ENCODE measurements around the gene COX8A.
"Not testable (repeated sequence)": the region's sequence is repeated elsewhere in the genome, so short reads cannot be mapped to it uniquely, and the experiment has no call there.

COX8A gene, protein sequence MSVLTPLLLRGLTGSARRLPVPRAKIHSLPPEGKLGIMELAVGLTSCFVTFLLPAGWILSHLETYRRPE

DNA sequence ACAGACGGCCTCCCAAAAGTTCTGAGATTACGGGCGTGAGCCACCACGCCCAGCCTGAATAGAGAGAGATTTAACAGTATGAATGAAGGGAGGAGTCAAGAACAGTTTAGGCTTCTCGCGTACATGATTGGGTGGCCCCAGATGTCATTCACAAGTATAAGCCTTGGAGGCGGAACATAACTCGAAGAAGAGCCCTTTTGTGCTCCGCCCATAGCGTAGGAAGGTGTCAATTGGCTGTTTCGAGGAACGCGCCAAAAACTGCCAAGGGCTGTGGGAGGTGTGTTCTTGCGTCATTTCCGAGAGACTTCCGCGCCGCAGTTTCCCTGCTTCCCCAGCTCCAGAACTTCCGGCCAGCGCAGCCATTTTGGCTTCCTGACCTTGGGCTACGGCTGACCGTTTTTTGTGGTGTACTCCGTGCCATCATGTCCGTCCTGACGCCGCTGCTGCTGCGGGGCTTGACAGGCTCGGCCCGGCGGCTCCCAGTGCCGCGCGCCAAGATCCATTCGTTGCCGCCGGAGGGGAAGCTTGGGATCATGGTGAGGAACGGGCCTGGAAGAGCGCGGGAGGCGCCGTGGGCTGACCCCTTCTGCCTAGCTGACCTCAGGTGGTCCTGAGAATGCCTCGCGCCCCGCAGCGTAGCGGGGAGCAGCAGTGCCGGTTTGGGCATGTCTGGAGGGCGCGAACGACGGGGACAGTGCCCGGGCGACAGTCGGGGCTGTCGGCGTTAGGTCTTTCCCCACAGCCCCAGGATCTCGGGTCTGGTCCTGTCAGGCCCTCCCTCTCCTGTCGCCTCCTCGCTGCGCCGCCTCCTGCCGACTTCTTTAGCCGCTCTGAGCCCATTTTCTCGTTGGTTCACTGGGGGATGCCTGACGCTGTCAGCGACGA is at the start of gene COX8A:
TSS of gene COX8A (plus strand) at position 362 of the 885 bp plus-strand sequence. CDS start at position 423, 61 bp downstream.
- peak; percentile 98 for FAIRE-seq

DNA sequence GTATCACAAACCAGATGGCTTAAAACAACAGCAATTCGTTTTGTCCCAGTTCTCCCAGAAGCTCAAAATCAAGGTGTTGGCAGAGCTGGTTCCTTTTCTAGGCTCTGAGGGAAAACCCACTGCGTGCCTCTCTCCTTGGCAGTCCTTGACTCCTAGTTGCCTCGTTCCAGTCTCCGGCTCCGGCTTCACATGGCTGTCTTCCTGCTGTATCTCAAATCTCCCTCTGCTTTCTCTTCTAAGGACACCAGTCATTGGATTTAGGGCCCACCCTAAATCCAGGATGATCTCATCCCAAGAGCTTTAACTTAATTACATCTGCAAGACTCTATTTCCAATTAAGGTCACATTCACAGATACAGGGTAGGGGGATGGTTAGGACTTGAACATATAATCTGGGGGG is 44.8 kb upstream of the COX8A start:
- FAIRE-seq = no peak

- no peak for FAIRE-seq
Measured at GRCh38 chr11:63931045-63931444, 43.4 kb upstream of the COX8A start.

DNA sequence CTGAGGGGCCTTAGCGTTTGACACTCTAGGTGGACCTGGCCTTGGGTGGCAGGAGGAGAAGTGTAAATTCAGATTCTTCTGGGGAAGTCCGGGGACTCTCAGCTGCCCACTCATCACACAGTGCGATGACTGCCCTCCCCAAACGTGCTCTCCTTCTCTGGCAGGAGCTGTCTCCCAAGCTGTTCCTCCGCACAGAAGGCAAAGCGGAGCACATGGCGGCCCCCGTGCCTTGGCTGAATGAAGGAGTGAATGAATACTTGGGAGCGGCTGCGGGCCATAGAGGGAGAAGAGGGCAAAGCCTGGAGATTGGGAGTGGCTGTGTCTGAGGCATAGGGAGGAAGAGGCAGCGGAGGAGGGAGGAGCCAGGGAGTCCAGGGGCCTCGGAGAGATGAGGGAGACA is 42.5 kb upstream of the COX8A start:
- FAIRE-seq = no peak

- no peak for FAIRE-seq
Measured at GRCh38 chr11:63933459-63933858, 41.0 kb upstream of the COX8A start.

DNA sequence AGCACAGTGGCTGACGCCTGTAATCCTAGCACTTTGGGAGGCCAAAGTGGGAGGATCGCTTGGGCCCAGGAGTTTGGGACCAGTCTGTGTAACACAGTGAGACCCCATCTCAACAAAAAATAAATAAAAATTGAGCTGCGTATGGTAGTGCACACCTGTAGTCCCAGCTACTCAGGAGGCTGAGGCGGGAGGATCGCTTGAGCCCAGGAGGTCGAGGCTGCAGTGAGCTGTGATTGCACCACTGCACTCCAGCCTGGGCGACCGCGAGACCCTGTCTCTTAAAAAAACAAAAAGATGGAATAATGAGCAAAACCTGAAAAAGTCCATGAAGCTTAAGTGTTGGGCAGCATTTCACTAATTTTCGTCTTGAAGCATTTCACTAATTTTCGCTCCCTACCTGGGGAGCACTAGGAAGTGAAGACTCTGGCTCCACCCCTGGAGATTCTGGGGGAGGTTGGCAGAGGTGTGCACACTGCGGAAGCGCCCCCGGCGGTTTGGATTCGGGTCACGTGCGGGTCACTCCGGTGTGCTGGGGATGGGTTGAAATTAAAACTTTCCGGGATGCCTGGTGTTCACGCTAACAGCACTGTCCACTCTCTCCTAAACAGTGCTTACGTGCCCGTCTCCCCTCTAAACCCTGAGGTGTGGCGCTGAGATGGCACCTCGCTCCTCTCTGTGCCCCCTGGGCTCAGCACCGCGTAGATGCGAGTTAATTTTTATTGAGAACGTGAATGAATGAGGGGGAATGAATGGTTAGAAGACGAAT is 36.5 kb upstream of the COX8A start:
- FAIRE-seq = no peak

DNA sequence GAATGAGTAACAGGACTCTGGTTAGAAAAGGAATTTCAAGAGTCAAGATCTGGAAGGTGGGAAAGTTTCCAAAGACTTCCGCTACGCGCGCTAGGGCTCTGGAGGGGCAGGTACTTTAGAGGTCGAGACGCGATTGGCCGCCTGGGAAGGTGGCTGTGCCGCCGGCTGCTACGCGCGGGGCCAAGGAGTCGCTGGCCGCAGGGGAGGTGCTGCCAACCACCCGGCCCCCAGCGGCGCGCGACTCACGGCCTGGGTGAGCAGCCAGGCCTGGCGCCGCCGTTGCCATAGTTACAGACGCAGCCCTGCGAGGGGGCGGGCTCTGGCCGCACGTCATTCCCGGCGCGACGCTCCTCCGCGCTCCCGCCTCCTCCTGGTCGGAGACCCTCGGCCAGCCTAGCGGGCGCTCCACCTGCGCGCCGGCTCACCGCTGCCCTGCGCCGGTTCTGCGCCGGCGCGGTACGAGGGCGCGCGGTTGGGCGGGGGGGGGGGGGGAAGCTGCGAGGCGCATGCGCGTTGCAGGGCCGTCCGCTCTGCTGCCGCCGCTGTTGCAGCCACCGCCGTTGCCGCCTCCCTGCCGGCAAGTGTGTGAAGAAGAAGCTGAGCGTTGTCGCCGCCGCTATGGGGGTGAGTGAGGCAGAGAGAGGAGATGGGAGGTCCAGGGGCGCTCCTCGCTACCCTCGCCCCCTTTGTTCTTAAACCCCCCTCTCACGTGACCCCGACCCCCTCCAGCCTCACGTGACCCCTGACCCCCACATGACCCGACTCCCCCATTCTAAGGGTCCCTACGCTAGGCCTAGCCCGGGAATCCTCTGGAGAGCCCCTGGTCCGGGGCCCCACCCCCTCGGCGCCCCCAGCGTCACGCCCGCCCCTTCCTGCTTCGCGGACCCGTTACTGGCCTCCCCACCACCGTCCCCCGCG is 35.7 kb upstream of the COX8A start, which contains the start of gene NAA40:
TSS of gene NAA40 (plus strand) at position 524 of the 918 bp plus-strand sequence. CDS start at position 619, 95 bp downstream.
- peak; percentile 54 for FAIRE-seq

DNA sequence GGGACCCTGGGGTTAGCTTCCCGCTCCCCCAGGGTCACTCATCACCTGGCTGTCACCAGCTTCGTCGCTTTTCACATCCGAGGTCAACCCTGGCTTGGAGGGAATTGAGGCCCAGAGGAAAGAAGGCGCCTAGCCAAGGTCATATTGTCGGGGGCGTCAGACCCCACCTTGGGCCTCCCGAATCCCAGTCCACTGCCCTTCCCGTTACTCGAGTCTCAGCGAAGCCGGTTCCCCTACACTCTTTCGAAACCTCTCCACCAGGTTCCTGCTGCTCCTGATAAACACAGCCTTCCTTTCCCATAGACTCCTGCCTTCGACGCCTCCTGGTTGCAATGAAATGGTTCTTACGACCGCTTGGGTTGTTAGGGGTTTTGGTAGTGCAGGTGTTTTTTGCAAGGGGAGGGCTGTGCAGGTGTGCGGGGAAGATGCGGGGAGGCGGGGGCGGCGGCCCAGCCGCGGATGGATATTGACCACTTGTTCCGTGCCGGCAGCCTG is 35.0 kb upstream of the COX8A start:
- no peak for FAIRE-seq

GRCh38 chr11:63940786-63941185 is 33.6 kb upstream of the COX8A start:
- FAIRE-seq = no peak

GRCh38 chr11:63941901-63942300 is 32.5 kb upstream of the COX8A start:
- no peak for FAIRE-seq

- FAIRE-seq = no peak
Measured at GRCh38 chr11:63942803-63943202, 31.6 kb upstream of the COX8A start.

DNA sequence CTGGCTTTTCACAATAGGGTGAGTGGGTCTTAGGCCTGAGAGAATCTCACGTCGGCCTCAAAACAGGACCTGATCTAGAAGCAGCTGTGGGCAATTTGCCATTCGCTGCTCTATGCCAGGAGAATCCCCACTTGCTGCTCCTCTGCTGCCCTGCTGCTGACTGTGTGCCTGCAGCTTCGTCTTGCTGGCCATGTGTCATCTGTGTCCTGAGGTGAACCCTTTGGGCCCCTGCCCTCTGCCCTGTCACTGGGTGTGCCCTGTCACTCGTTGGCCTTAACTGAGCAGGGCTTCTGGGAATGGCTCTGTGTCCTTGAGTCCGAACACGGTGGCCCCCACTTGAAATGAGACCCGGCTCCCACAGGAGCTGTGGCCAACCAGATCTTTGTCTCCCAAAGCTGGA is 29.4 kb upstream of the COX8A start:
- no peak for FAIRE-seq

- no peak for FAIRE-seq
Measured at GRCh38 chr11:63945477-63946163, 28.8 kb upstream of the COX8A start.

DNA sequence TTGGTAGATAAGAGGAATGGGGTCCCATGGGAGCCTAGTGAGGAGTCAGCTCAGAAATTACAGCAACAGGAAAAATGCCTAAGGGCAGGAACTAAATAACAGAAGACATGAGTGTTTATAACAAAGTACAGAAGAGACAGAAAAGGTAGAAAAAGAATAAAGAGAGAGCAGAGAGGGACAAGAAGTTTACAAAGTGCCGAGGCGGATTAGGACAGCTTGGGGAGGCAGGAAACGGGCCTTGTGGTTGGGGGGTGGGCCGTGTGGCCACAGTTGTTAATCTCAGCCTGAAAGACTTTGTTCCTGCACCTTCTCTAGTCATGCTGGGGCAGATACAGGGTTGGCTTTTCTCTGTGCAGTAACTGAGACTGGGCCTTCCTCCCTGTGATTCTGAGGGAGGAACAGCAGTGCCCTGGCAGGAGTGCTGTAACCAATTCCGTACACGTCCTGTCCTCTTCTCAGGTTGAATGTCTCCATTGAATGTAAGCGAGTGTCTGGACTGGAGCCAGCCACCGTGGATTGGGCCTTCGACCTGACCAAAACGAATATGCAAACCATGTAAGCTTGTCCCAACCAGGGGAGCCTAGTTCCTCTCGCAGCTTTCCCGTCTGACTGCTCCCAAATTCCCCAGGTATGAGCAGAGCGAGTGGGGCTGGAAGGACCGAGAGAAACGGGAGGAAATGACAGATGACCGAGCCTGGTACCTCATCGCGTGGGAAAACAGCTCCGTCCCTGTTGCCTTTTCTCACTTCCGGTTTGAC is 22.5 kb upstream of the COX8A start:
- FAIRE-seq = no peak

DNA sequence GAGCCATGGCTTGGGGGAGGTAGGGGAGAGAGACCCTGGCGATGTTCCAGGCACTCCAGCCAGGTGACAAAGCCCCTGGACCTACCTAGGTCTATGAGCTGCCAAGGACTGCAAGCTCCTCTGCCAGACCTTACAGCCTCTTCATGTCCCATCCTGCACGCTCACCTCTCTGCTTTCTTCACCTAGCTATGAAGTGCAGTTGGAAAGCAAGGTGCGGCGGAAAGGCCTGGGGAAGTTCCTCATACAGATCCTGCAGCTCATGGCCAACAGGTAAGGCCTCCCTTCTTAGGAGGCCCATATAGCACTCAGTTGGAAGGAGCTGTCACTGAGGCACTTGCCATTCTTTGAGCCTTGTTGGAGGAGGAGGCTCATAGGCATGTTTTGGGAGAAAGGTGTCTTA is 21.9 kb upstream of the COX8A start:
- FAIRE-seq = no peak

DNA sequence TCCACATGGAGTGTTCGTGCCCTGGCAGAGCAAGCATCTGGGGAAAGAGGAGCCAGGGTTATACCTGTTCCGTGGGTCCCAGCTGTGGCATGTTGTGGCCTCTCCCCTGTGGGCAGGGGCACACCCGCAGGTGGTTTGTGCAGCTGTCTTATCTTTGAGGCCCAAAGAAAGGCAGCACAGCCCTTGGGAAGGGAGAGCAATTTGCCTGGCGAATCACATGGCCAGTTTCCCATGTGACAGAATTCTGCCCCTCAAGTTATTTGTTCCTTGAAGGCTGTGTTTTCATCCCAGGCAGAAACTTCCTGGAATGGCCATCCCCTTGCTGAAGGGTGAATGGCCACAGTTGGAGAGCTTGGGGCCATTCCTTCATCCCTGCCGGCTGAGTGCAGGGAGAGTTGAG is 16.4 kb upstream of the COX8A start:
- no peak for FAIRE-seq

DNA sequence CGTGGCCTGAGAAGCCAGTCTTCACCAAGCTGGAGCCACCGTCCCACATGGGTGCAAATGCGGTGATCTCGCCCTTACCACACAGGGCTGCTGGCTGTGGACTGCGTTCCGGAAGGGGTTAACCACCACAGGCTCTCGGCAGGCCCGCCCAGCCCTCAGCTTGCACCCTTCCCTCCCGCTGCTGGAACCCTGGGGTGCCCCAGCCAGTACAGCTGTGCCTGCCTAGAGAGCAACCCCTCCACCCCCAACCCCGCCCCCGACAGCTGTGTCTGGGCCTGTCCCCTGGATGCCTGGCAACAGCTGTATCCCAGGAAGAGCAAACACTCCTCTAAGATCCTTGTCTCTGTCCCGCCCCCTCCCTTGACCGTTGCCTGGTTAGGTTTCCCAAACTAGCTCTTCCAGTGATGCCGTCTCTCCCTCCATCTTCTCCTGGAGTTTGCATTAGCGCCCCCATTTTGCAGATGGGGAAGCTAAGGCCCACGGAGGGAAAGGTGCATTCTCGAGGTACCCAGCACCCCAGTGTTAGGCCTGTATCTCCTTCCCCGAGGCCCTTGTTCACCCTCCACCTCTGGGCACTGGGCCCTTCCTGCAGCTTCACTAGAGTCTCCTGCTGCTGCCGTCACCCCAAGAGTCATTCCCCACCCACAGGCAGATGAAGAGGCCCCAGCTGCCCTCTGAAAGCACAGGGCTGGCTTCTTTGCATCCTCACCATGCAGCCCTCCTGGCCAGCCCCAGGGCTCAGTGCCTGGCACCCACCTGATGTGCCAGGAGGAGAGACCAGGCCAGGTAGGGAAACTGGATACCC is 12.6 kb upstream of the COX8A start:
- no peak for FAIRE-seq

- not testable (repeated sequence) for FAIRE-seq
Measured at GRCh38 chr11:63963895-63964294, 10.5 kb upstream of the COX8A start.

DNA sequence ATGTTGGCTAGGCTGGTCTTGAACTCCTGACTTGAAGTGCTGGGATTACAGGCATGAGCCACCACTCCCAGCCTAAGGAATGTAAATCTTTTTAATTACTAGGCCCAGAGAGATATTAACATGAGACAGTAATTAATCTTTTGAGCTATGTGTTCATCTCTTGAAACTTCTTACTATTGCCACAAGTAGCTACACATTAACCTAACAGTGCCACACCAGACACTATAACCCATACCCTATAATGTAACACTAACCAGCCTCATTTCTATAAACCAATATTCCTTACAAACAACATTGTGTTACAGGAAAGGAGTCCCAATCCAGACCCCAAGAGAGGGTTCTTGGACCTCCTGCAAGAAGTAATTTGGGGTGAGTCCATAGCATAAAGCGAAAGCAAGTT is 8.0 kb upstream of the COX8A start:
- FAIRE-seq = no peak

DNA sequence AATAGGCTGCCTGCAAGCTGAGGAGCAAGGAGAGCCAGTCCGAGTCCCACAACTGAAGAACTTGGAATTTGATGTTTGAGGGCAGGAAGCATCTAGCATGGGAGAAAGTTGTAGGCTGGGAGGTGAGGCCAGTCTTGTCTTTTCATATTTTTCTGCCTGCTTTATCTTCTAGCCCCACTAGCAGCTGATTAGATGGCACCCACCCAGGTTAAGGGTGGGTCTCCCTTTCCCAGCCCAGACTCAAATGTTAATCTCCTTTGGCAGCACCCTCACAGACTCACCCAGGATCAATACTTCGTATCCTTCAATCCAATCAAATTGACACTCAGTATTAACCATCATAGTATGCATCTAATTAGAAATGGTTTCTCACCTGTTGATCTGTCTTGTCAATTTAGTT is 5.0 kb upstream of the COX8A start:
- no peak for FAIRE-seq

Measured in G401.6 (cell line).